Hematopoietic multipotent progenitor cell treated with erythropoietin and hydrocortisone succinate and interleukin-3 and kit ligand, for 8 days (in vitro differentiated cells): Measurements from ENCODE around the gene RAI1.

ENCODE experiments used
- DNase-seq: peaks from one replicate; pipeline ENCODE4 v3.0.0-alpha.2; 2015

Gene RAI1

GRCh38 chr17:17752089-17752820, 71.0 kb downstream of the RAI1 start:
- DNase-seq = peak; percentile 95

GRCh38 chr17:17752821-17753321, 71.6 kb downstream of the RAI1 start:
- DNase-seq = peak; percentile 55

- no peak for DNase-seq
These were observed 73.7 kb downstream of the RAI1 start for GRCh38 chr17:17754719-17755686.

- no peak for DNase-seq
These were observed 74.5 kb downstream of the RAI1 start for GRCh38 chr17:17755715-17756114.

GRCh38 chr17:17757391-17757791, 76.1 kb downstream of the RAI1 start:
- peak; percentile 66 for DNase-seq

GRCh38 chr17:17757956-17758845, 76.9 kb downstream of the RAI1 start:
- DNase-seq = no peak

- DNase-seq = no peak
These were observed 77.8 kb downstream of the RAI1 start for GRCh38 chr17:17758941-17759563.

- no peak for DNase-seq
These were observed 79.1 kb downstream of the RAI1 start for GRCh38 chr17:17760350-17760749.

GRCh38 chr17:17760872-17761550, 79.8 kb downstream of the RAI1 start:
- no peak for DNase-seq

GRCh38 chr17:17761894-17762743, 80.9 kb downstream of the RAI1 start:
- no peak for DNase-seq

- DNase-seq = no peak
These were observed 81.5 kb downstream of the RAI1 start for GRCh38 chr17:17762744-17763105.

GRCh38 chr17:17763136-17763535, 81.9 kb downstream of the RAI1 start:
- no peak for DNase-seq

- DNase-seq = no peak
These were observed 82.5 kb downstream of the RAI1 start for GRCh38 chr17:17763734-17764133.

- peak; percentile 87 for DNase-seq
These were observed 84.3 kb downstream of the RAI1 start for GRCh38 chr17:17765359-17766076.

- DNase-seq = peak; percentile 51
These were observed 85.0 kb downstream of the RAI1 start for GRCh38 chr17:17766077-17766743.

- no peak for DNase-seq
These were observed 85.5 kb downstream of the RAI1 start for GRCh38 chr17:17766744-17767120.

GRCh38 chr17:17767154-17767869, 86.1 kb downstream of the RAI1 start:
- no peak for DNase-seq

- no peak for DNase-seq
These were observed 86.7 kb downstream of the RAI1 start for GRCh38 chr17:17767887-17768418.
